ENCODE results near the gene INHBB. TPM values are rescaled to one million over a fixed set of nuclear protein-coding genes. Genes with fewer than 3 reads are reported as not detected.
"Not testable (repeated sequence)": the region's sequence is repeated elsewhere in the genome, so short reads cannot be mapped to it uniquely, and the experiment has no call there.

INHBB gene
- polyA plus RNA-seq, 3 donors: 0.09 to 0.27 TPM; not detected in 1

DNA sequence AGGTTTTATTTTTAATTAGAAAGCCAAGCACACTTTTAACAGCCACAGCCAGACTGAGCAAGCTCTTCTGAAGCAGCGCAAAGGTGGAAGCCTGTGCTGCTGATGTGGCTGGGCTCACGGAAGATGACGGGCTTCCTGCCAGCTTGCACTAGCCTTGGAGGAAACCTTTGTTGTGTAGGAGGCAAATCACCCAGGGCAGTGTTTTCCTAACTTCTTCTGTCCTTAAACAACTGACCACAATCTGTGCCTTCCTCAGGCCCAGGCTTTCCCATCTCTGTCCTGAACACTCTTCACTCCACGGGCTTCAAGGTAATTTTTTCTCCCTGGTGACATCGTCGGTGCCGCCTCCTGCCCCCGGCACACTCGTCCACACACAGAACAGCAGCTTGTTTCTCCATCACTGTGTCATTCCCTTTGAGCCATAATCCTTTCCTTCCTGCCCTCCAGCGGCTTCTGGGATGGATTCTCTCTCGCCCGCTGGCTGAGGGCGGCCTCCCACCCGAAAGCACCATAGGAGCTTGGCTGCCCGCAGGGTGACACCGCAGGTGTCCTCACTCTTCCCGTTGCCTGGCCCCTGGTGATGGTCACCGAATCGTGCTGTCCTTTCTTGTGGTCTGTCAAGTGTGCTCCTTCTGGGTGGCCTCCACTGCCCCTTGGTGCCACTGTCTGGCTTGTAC is 31.1 kb upstream of the INHBB start:
- DNase-seq (ENCODE audit: extremely low read depth in 1 of 11, low read depth in 9 of 11, low spot score in 4 of 11): no peak

DNA sequence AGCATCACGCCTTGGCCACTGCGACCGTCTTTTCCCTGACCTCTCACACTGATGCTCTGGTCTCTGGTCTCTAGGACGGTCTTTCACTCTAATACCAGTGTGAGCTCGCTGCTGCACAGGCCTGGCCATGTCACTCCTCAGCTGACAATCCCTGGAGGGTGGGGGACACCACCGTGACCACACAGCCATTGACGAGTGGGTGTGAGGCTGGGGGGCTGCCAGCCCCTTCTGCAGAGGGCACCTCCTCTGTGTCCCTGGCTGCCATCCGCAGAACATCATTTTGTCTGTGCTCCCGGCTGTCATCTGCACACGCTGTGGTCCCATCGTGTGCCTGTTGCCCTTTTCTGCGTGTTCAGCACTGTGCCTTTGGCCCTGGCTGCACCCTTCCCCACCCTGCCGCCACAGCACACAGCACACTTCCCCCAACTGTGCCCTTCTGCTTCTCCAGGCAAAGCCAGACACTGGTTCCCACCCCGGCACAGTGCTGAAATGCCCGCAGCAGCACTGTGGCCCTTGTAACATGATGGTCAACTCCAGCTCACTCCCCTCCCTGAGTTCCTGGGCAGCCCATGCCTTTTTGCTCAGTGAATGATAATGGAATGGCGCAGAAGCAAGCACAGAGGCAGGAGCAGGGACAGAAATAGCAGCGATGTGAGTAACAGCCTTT is 30.4 kb upstream of the INHBB start:
- no peak for DNase-seq (ENCODE audit: extremely low read depth in 1 of 11, low read depth in 9 of 11, low spot score in 4 of 11)

GRCh38 chr2:120316071-120316470 is 29.9 kb upstream of the INHBB start:
- no peak for DNase-seq (ENCODE audit: extremely low read depth in 1 of 11, low read depth in 9 of 11, low spot score in 4 of 11)

- DNase-seq (ENCODE audit: extremely low read depth in 1 of 11, low read depth in 9 of 11, low spot score in 4 of 11): no peak
These were observed 29.3 kb upstream of the INHBB start for GRCh38 chr2:120316528-120317179.

- no peak for DNase-seq (ENCODE audit: extremely low read depth in 1 of 11, low read depth in 9 of 11, low spot score in 4 of 11)
These were observed 28.8 kb upstream of the INHBB start for GRCh38 chr2:120317180-120317533.

GRCh38 chr2:120317916-120318315 is 28.0 kb upstream of the INHBB start:
- no peak for DNase-seq (ENCODE audit: extremely low read depth in 1 of 11, low read depth in 9 of 11, low spot score in 4 of 11)

DNA sequence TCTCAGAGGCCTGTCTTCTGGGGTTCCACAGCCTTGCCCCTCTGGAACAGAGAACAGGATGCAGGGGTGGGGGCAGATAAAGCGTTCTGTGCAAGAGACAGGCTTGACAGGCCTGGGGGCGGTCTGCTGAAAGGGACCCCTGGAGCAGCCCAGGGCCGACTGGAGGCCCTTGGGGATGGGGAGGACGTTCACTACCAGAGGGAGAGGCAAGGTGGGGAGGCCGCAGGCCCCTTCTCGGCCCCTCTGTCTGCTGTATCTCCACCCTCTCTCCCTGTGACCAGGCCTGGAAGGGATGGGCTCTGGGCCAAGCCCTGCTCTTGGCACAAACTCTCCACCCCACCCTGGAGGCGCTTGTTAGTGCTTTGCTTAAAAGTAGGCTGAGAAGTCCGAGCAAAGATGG is 27.3 kb upstream of the INHBB start:
- no peak for DNase-seq (ENCODE audit: extremely low read depth in 1 of 11, low read depth in 9 of 11, low spot score in 4 of 11)

GRCh38 chr2:120319123-120319522 is 26.8 kb upstream of the INHBB start:
- DNase-seq (ENCODE audit: extremely low read depth in 1 of 11, low read depth in 9 of 11, low spot score in 4 of 11): no peak

- no peak for DNase-seq (ENCODE audit: extremely low read depth in 1 of 11, low read depth in 9 of 11, low spot score in 4 of 11)
These were observed 26.1 kb upstream of the INHBB start for GRCh38 chr2:120319686-120320317.

DNA sequence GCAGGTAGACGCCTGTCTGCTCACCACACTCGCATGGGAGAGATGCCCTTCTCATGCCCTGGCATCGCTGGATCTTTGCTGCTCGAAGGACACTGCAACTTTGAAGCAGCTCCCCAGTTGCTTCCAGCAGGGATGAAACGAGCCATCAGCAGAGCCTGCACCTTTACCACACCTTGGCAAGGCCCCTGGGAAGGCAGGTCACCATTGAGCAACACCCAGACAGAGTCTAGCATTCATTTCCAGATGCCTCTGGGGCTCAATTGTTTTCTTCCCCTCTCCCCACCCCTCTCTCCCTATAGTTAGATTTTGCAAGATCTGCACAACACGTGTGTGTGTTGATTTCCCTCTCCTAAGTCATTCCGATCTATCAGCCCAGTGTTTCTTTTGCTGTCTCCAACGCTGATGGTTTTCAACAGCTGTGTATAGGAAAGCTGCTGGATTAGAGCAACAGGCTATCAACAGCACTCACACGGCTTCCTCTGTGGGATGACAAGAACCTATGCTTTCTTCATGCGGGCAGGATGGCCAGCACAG is 25.6 kb upstream of the INHBB start:
- no peak for DNase-seq (ENCODE audit: extremely low read depth in 1 of 11, low read depth in 9 of 11, low spot score in 4 of 11)

GRCh38 chr2:120320887-120321556 is 24.9 kb upstream of the INHBB start:
- not testable (repeated sequence) for DNase-seq (ENCODE audit: extremely low read depth in 1 of 11, low read depth in 9 of 11, low spot score in 4 of 11)

- DNase-seq (ENCODE audit: extremely low read depth in 1 of 11, low read depth in 9 of 11, low spot score in 4 of 11): no peak
These were observed 24.1 kb upstream of the INHBB start for GRCh38 chr2:120321721-120322284.

DNA sequence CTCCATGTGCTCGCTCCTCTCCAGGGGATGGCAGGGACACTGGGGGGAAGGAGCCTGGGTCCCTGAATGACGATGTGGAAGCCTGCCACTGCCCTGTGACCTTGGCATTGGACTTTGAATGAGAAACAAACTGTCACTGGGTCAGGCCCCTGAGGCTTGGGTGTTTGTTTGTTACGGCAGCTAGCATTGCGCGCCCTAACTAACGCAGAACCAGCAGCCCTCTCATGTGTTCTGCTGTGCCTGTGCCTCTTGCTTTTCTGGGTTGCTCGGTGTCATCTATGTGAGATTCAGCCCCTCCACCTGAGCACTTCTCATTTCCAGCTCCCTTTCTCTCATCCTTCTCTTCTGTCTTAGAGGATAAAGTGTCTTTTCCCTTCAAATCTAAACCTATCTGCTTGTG is 23.6 kb upstream of the INHBB start:
- DNase-seq (ENCODE audit: extremely low read depth in 1 of 11, low read depth in 9 of 11, low spot score in 4 of 11): no peak

DNA sequence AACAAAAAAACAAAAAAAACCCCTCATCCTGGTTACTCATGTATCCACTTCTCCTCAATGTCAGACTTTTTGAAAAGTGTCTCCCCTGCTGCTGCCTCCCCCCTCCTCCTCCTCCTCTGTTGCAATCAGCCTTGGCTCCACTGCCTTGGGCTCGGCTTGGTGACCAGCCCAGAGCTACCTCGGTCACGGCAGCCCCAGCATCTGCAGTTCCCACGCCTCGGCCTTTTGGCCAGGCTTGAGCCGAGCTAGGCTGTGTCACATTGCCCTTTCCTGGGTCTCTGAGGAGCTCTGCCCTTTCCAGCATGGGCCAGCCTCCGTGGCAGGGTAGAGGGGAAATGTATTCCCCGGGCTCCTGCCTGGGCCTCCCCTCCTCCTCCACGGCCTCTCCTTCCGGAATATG is 22.7 kb upstream of the INHBB start:
- DNase-seq (ENCODE audit: extremely low read depth in 1 of 11, low read depth in 9 of 11, low spot score in 4 of 11): no peak

- DNase-seq (ENCODE audit: extremely low read depth in 1 of 11, low read depth in 9 of 11, low spot score in 4 of 11): no peak
These were observed 22.0 kb upstream of the INHBB start for GRCh38 chr2:120323807-120324399.

DNA sequence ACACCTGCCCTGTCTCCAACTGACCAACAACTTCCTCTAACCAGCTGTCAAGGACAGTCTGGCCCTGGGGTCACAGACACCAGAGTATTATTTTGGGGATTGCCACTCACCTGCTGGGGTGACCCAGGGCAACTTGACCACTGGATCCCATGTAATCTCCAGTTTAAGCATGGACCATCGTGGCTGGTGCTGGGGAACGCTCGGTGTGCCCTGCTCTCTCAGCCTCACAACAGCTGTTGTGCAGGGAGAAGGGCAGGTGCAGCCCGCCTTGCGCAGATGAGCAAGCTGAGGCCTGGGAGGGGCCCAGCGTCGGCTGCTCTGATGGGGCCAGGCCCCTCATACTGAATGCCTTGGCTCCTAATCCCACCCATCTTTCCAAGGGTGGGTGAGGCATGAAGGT is 21.0 kb upstream of the INHBB start:
- no peak for DNase-seq (ENCODE audit: extremely low read depth in 1 of 11, low read depth in 9 of 11, low spot score in 4 of 11)

DNA sequence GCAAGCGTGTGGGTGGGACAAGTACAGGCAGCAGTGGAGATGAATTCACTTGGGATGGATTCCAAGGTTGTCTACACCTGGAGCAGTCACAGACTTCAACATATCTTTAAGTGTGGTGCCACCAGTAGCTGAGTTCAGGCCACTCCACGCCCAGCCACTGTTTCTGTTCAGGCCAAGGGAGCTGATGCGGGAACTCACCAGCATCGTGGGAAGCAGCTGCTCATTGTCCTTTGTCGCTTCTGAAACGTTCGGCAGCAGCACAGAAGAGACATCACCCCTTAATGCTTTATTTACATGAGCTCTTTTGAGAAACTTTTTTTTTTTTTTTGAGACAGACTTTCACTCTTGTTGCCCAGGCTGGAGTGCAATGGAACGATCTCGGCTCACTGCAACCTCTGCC is 19.9 kb upstream of the INHBB start:
- no peak for DNase-seq (ENCODE audit: extremely low read depth in 1 of 11, low read depth in 9 of 11, low spot score in 4 of 11)

DNA sequence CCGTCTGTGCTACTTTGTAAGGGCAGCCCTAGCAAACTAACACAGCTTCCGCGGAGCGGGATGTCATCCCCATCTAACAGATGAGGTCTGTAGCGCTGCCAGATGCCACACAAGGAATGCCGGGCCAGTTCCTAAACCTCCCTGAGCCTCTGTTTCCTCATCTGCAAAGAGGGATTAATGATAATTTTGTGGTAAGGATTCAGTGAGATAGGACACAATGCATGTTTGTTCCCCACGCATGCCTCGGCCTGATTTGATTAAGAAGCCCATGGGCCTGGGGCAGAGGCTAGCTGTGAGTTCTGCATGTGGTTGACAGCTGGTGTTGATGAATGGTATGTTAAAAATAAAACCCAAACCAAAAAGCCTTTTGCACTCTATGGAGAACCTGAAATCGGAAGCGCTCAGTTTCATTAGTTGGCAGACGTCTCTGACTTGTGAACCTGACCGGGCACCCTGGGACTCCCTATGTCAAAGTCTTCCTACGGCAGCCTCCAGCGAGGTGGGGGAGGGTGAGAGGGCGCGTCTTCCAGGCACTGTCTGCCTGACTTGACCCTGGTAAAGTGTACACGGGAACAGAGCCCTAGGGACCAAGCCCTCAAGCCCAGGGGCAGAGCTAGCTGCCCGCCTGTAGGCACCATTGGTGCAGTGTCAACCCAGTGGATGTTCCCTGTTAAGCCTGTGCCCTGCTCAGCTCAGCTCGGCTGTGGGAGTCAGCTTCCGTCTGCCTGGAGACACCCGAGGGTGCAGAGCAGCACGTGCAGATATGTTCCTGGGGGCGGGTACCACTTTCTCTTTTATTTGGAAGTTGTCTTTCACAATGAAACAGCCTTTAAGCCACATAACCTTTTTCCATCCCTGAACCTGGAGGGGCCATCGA is 14.8 kb upstream of the INHBB start:
- no peak for DNase-seq (ENCODE audit: extremely low read depth in 1 of 11, low read depth in 9 of 11, low spot score in 4 of 11)
